Activated naive CD8-positive, alpha-beta T cell treated with anti-CD3 and anti-CD28 coated beads, Interleukin-2, amount 50 U/mL, for 24 hours (primary cell): ENCODE measurements around the gene MOCOS.

Experiments used
- ATAC-seq: fragments of 150-1000 bp; cut with Tn5 transposase; one replicate; pipeline ENCODE4 v1.10.0; 2021
- DNase-seq: peaks from one replicate; pipeline ENCODE4 v3.0.0; 2021
- H3K27ac Mint-ChIP-seq: one replicate; pipeline ENCODE4 v1.8.0; 2021; ENCODE audit warnings: mild to moderate bottlenecking, mixed read lengths
- H3K27me3 Mint-ChIP-seq: one replicate; pipeline ENCODE4 v1.8.0; 2021; ENCODE audit warnings: mixed read lengths
- H3K36me3 Mint-ChIP-seq: one replicate; pipeline ENCODE4 v1.8.0; 2021; ENCODE audit warnings: low read depth, mixed read lengths
- H3K4me1 Mint-ChIP-seq: one replicate; pipeline ENCODE4 v1.8.0; 2021; ENCODE audit warnings: mixed read lengths
- H3K4me3 Mint-ChIP-seq: one replicate; pipeline ENCODE4 v1.8.0; 2021; ENCODE audit warnings: mild to moderate bottlenecking, moderate library complexity, mixed read lengths
- H3K9me3 Mint-ChIP-seq: one replicate; pipeline ENCODE4 v1.8.0; 2021; ENCODE audit warnings: mixed read lengths

The MOCOS gene

GRCh38 chr18:36287653-36288052 is 100.4 kb downstream of the MOCOS start:
- ATAC-seq = no peak
- H3K27me3 Mint-ChIP-seq = peaks cover 24% of the 10 kb centered on the region
- H3K4me1 Mint-ChIP-seq = no peaks in the 10 kb centered on the region
- no peaks in the 10 kb centered on the region for H3K36me3 Mint-ChIP-seq
- no peak for DNase-seq
- H3K27ac Mint-ChIP-seq = no peak overlapping the region
- no peak overlapping the region for H3K4me3 Mint-ChIP-seq
- H3K9me3 Mint-ChIP-seq = no peaks in the 10 kb centered on the region

GRCh38 chr18:36288689-36289088 is 101.4 kb downstream of the MOCOS start:
- no peak for ATAC-seq

GRCh38 chr18:36294031-36294430 is 106.7 kb downstream of the MOCOS start:
- no peaks in the 10 kb centered on the region for H3K36me3 Mint-ChIP-seq
- no peaks in the 10 kb centered on the region for H3K9me3 Mint-ChIP-seq
- DNase-seq (no peak), ATAC-seq (no peak)
- no peak overlapping the region for H3K4me3 Mint-ChIP-seq
- H3K4me1 Mint-ChIP-seq = no peaks in the 10 kb centered on the region
- peaks cover 13% of the 10 kb centered on the region for H3K27me3 Mint-ChIP-seq
- no peak overlapping the region for H3K27ac Mint-ChIP-seq

More at GRCh38 chr18:36288689-36289088, 101.4 kb downstream of the MOCOS start:
- H3K27me3 Mint-ChIP-seq = peaks cover 24% of the 10 kb centered on the region
- H3K4me1 Mint-ChIP-seq = no peaks in the 10 kb centered on the region
- H3K4me3 Mint-ChIP-seq = no peak overlapping the region
- no peaks in the 10 kb centered on the region for H3K9me3 Mint-ChIP-seq
- no peaks in the 10 kb centered on the region for H3K36me3 Mint-ChIP-seq
- no peak overlapping the region for H3K27ac Mint-ChIP-seq
- no peak for DNase-seq

- Mint-ChIP-seq H3K4me1 (no peaks in the 10 kb centered on the region), H3K27me3 (peaks cover 18% of the 10 kb centered on the region), H3K4me3 (no peak overlapping the region), H3K9me3 (no peaks in the 10 kb centered on the region), H3K36me3 (no peaks in the 10 kb centered on the region), H3K27ac (no peak overlapping the region)
- ATAC-seq (no peak), DNase-seq (no peak)
These were observed 107.9 kb downstream of the MOCOS start for GRCh38 chr18:36295214-36295613.

DNA sequence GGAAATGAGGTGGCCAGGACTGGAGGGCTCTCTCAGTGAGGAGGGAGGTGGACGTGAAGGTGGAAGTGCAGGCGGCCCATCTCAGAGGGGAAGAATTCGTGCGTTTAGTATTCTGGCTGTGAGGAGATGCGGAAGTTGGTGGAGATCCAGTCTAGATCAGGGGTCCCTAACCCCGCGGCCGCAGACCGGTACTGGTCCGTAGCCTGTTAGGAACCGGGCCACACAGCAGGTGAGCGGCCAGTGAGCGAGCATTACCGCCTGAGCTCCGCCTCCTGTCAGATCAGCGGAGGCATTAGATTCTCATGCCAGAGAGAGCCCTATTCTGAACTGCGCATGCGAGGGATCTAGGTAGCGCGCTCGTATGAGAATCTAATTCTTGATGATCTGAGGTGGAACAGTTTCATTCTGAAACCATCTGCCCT is 108.6 kb downstream of the MOCOS start:
- DNase-seq (no peak), ATAC-seq (no peak)
- no peaks in the 10 kb centered on the region for H3K36me3 Mint-ChIP-seq
- peaks cover 25% of the 10 kb centered on the region for H3K27me3 Mint-ChIP-seq
- no peak overlapping the region for H3K27ac Mint-ChIP-seq
- no peaks in the 10 kb centered on the region for H3K4me1 Mint-ChIP-seq
- no peak overlapping the region for H3K4me3 Mint-ChIP-seq
- no peaks in the 10 kb centered on the region for H3K9me3 Mint-ChIP-seq

- Mint-ChIP-seq H3K4me1 (no peaks in the 10 kb centered on the region), H3K27me3 (peaks cover 23% of the 10 kb centered on the region), H3K27ac (no peak overlapping the region), H3K36me3 (no peaks in the 10 kb centered on the region), H3K9me3 (no peaks in the 10 kb centered on the region), H3K4me3 (no peak overlapping the region)
- ATAC-seq = no peak
- DNase-seq = peak; percentile 26
These were observed 109.5 kb downstream of the MOCOS start for GRCh38 chr18:36296650-36297416.

- Mint-ChIP-seq H3K27me3 (peaks cover 27% of the 10 kb centered on the region), H3K27ac (no peak within 1 kb of the TSS), H3K9me3 (no peaks in the 10 kb centered on the region), H3K36me3 (no peaks in the 10 kb centered on the region), H3K4me3 (no peak within 1 kb of the TSS), H3K4me1 (no peaks in the 10 kb centered on the region)
- DNase-seq = peak; percentile 9
- ATAC-seq = peak; percentile 39
These were observed 110.3 kb downstream of the MOCOS start, which contains the start of gene FHOD3 for GRCh38 chr18:36297417-36298125. Gene FHOD3, plus strand, starts transcription at chr18:36297713. Its CDS starts 123 bp downstream, at chr18:36297836.

GRCh38 chr18:36298126-36298741 is 110.9 kb downstream of the MOCOS start:
- DNase-seq (peak; percentile 6), ATAC-seq (no peak)
- Mint-ChIP-seq H3K4me1 (no peaks in the 10 kb centered on the region), H3K36me3 (no peaks in the 10 kb centered on the region), H3K4me3 (no peak overlapping the region), H3K27me3 (peaks cover 32% of the 10 kb centered on the region), H3K9me3 (no peaks in the 10 kb centered on the region), H3K27ac (no peak overlapping the region)

DNA sequence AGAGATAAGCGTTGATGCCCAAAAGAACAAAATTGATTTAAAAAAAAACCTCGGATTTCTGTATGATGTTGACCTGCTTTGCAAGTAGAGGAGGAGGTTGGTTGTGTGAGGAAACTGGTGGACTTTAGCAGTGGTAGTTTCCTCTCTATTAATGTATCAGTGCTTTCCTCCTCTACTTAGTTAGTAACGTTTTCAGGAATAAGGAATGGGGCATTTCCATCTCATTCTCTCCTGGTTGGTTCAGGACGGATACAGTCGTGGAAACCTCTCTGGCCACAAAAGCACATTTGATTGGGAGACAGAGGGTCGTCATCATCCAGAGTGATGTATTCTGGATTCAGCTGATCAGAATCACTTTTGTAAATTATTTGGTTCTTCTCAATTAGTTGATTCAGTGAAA is 111.7 kb downstream of the MOCOS start:
- H3K27ac Mint-ChIP-seq = no peak overlapping the region
- DNase-seq (no peak), ATAC-seq (no peak)
- no peaks in the 10 kb centered on the region for H3K9me3 Mint-ChIP-seq
- H3K4me3 Mint-ChIP-seq = no peak overlapping the region
- no peaks in the 10 kb centered on the region for H3K4me1 Mint-ChIP-seq
- peaks cover 38% of the 10 kb centered on the region for H3K27me3 Mint-ChIP-seq
- no peaks in the 10 kb centered on the region for H3K36me3 Mint-ChIP-seq

DNA sequence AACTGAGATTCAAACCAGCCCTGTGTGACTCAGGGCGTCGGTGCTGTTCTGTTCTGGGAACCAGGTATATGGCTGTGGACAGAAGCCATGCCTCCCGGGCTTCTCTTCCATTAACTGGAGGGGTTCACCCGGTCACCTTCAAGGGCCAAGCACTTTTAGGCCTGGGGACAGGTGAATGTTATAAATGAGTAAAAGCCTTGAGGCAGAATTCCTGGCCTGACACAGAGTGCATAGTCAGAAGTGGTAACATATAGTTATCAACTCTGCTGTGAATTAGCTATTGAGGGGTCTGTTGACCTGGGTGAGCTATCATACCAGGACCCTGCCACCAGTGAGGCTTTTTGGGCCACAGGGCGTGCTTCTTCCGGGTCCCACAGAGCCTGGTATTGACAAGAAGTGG is 112.9 kb downstream of the MOCOS start:
- H3K27ac Mint-ChIP-seq = no peak overlapping the region
- H3K9me3 Mint-ChIP-seq = no peaks in the 10 kb centered on the region
- ATAC-seq = no peak
- DNase-seq = no peak
- H3K4me1 Mint-ChIP-seq = no peaks in the 10 kb centered on the region
- no peak overlapping the region for H3K4me3 Mint-ChIP-seq
- no peaks in the 10 kb centered on the region for H3K36me3 Mint-ChIP-seq
- peaks cover 45% of the 10 kb centered on the region for H3K27me3 Mint-ChIP-seq

DNA sequence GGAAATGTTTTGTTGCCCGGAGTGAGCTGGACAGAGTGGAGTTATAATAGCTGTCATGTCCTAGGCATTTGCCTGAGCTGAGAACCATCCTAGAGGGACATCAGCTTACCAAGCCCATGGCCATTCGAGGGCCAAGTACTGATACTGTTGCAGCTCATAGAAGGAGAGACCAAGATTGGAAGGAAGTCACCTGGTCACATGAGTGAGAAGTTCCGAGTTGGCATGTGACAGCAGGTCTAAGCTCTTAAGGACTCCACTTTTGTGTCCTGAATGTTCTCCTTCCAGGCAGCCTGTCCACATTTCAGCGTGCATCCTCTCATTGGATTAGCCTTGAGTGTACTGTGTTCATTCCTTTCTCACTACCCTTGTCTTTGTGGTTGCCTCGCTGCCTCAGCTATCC is 114.6 kb downstream of the MOCOS start:
- H3K27me3 Mint-ChIP-seq = peaks cover 60% of the 10 kb centered on the region
- ATAC-seq = no peak
- H3K4me3 Mint-ChIP-seq = no peak overlapping the region
- no peak overlapping the region for H3K27ac Mint-ChIP-seq
- H3K36me3 Mint-ChIP-seq = no peaks in the 10 kb centered on the region
- H3K9me3 Mint-ChIP-seq = no peaks in the 10 kb centered on the region
- no peak for DNase-seq
- H3K4me1 Mint-ChIP-seq = no peaks in the 10 kb centered on the region

GRCh38 chr18:36302676-36303075 is 115.4 kb downstream of the MOCOS start:
- Mint-ChIP-seq H3K9me3 (no peaks in the 10 kb centered on the region), H3K4me3 (no peak overlapping the region), H3K27me3 (peaks cover 60% of the 10 kb centered on the region), H3K4me1 (no peaks in the 10 kb centered on the region), H3K36me3 (no peaks in the 10 kb centered on the region), H3K27ac (no peak overlapping the region)
- ATAC-seq (no peak), DNase-seq (no peak)

GRCh38 chr18:36303211-36303844 is 116.0 kb downstream of the MOCOS start:
- peaks cover 62% of the 10 kb centered on the region for H3K27me3 Mint-ChIP-seq

DNA sequence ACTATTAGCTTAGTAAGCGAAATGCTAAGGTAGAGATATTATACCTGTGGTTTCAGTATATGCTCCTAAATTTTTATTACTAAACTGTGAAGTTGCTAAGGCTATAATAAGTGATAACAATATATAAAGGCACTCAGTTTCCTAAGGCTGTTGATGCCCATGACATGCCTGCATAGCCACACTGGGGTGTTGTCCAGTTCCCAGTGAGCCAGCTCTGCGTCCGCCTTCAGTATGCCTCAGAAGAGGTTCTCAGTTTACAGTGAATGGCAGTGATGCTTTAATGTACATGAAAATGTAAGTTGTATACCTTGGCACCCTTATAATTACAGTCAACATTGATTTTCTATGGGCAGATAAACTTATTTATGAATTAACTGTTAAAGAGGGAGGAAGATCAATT is 117.4 kb downstream of the MOCOS start:
- no peaks in the 10 kb centered on the region for H3K9me3 Mint-ChIP-seq
- no peak overlapping the region for H3K4me3 Mint-ChIP-seq
- DNase-seq = no peak
- no peak overlapping the region for H3K27ac Mint-ChIP-seq
- no peak for ATAC-seq
- no peaks in the 10 kb centered on the region for H3K36me3 Mint-ChIP-seq
- H3K27me3 Mint-ChIP-seq = peaks cover 61% of the 10 kb centered on the region
- no peaks in the 10 kb centered on the region for H3K4me1 Mint-ChIP-seq

More at GRCh38 chr18:36303211-36303844, 116.0 kb downstream of the MOCOS start:
- no peak for DNase-seq
- H3K4me1 Mint-ChIP-seq = no peaks in the 10 kb centered on the region
- no peaks in the 10 kb centered on the region for H3K36me3 Mint-ChIP-seq
- H3K9me3 Mint-ChIP-seq = no peaks in the 10 kb centered on the region
- no peak for ATAC-seq
- H3K27ac Mint-ChIP-seq = no peak overlapping the region
- H3K4me3 Mint-ChIP-seq = no peak overlapping the region
